GM18858 (cell line): ENCODE data around the gene SEC14L6.
"Not testable (repeated sequence)": the region's sequence is repeated elsewhere in the genome, so short reads cannot be mapped to it uniquely, and the experiment has no call there.

Source experiments
- ATAC-seq: cut with Tn5 transposase; IDR thresholded peaks from one replicate; pipeline ENCODE4 v1.9.1; 2021; ENCODE audit not compliant: unreplicated experiment

SEC14L6 gene

DNA sequence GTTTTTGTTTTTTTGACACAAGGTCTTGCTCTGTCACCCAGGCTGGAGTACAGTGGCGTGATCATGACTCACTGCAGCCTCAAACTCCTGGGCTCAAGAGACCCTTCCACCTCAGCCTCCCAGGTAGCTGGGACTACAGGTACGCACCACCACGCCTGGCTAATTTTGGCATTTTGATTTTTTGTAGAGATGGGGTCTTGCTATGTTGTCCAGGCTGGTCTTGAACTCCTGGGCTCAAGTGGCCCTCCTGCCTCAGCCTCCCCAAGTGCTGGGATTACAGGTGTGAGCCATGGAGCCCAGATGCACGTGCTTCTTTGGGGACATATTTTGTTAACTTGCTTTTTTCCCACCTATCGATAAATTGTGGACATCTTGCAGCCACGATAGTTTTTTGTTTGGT is 20.7 kb upstream of the SEC14L6 start:
- not testable (repeated sequence) for ATAC-seq

- ATAC-seq, result no peak
Observed at GRCh38 chr22:30566125-30566524, 19.6 kb upstream of the SEC14L6 start.

- no peak for ATAC-seq
Observed at GRCh38 chr22:30565341-30565740, 18.8 kb upstream of the SEC14L6 start.

GRCh38 chr22:30564761-30565119 is 18.2 kb upstream of the SEC14L6 start:
- ATAC-seq, result no peak

DNA sequence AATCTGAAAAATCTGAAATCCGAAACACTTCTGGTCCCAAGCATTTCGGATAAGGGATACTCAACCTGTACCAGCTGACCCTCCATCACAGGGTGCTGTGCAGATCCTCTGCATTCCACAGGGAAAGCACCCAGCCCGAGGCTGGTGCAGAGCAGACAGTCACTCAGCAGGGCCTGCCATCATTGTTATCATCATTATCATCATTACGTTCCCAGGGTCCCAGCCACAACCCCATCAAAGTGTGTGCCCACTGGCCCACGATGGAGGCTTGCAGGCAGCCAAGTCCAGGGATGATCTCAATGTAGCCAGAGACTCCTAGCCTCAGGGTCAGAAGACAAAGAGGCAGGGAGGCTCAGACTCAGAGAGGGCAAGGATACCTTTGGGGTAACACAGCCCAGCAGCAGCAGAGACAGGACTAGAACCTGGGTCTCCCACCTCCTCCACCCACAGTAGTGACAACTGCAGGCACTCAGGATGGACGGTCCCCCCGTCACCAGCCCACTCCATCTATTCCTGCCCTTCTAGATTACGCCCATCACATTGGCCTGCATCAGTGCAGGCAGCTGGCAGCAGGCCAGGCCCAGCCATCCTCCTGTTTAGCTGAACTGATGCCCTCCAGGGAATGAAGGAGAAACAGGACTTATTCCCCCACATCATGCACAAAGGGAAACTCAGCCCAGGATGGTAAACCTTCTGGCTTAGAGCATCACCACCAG is 17.7 kb upstream of the SEC14L6 start:
- no peak for ATAC-seq

GRCh38 chr22:30562366-30562765 is 15.8 kb upstream of the SEC14L6 start:
- ATAC-seq, result no peak

DNA sequence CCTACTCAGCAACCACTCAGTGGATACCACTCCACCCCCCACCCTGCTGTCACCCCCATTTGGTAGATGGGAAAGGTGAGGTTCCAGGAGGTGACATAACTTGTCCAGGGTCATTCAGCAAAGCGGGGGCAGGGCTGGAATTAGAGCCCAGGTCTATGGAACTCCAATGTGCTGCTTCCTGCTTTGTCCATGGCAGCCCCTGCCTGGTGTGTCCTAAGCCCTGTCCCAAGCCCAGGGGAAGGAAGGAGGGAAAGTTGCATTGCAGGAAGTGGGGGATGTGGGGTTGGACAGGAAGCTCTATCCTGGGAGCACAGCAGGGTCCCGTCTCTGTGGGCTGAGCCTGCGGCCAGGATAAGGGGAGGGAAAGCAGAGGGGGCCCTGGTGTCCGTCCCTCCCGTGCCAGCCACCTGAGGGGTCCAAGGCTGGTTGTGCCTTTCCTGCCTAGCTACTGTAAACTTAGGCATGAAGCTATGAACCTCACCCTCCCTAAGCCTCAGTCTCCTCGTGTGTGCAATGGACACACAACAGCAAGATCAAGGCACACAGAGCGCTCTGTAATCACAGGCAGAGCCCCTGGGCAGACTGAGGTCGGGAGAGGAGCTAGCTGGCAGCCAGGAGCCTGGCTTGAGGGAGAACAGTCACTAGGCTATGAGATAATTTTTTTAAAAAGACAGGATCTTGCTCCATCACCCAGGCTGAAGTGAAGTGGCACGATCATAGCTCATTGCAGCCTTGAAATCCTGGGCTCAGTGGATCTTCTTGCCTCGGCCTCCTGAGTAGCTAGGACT is 15.1 kb upstream of the SEC14L6 start:
- ATAC-seq, result no peak

- ATAC-seq, result not testable (repeated sequence)
Observed at GRCh38 chr22:30560643-30561202, 14.2 kb upstream of the SEC14L6 start.

DNA sequence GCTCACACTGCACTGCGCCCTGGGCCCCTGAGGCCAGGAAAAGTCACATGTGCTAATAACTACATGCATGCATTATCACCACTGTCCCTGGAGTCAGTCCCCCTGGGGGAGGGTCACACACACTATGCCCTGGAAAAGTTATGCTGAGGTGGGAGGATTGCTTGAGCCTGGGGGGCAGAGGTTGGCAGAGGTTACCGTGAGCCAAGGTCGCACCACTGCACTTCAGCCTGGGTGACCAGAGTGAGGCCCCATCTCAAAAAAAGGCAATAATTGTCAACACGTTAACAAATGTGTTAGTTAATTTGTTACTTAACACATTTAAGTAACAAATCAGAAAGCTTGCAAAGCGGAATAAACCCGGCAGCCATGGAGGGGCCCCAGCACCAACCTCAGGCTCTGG is 13.3 kb upstream of the SEC14L6 start:
- no peak for ATAC-seq

DNA sequence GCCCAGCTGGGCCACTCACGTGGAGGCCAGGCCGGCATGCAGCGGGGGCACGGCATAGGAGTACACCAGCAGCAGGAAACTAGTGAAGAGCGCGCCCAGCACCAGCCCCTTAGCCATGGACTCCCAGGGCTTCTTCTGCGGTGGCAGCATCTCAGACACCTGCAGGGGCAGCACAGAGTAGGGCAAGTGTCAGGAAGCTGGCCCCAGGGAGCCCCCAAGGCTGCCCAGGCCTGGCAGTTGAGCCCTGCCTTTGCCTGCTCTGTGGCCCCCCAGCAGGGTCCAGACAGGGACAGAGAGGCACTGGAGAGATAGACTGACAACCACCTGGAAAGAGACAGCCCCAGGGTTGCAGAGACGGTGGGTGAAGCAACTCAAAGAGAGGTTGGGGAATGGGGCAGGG is 10.7 kb upstream of the SEC14L6 start:
- no peak for ATAC-seq

- no peak for ATAC-seq
Observed at GRCh38 chr22:30556388-30556787, 9.8 kb upstream of the SEC14L6 start.

- no peak for ATAC-seq
Observed at GRCh38 chr22:30555282-30556210, 9.0 kb upstream of the SEC14L6 start.

- no peak for ATAC-seq
Observed at GRCh38 chr22:30553971-30554370, 7.4 kb upstream of the SEC14L6 start.

- ATAC-seq, result no peak
Observed at GRCh38 chr22:30552719-30553118, 6.2 kb upstream of the SEC14L6 start.

DNA sequence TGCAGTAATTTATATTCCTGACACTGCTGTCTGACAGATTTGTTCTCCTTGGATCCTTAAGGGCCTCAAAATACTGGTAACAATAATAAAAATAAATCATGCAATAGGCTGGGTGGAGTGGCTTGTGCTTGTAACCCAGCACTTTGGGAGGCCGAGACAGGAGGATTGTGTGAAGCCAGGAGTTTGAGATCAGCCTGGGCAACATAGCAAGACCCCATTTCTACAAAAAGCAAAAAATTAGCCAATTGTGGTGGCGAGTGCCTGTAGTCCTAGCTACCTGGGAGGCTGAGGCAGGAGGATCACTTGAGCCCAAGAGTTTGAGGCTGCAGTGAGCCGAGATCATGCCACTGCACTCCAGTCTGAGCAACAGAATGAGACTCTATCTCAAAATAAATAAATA is 5.3 kb upstream of the SEC14L6 start:
- not testable (repeated sequence) for ATAC-seq

DNA sequence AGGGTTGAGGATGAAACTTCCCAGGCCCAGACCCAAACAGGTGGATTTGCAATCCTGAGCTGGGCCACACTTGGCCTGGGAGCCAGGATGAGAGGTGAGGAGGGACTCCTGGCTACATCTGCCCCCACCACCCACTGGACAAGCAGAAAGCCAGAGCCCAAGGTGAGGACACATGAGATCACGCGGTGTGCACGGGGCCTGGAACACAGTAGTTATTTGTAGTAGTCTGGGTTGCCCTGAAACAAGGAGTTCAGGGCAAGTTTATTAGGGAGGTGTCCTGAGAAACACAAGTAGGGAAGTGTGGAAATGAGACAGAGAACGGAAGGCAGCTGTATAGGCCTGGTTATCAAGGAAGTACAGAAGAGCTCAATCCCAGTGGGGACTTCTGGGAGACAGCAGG is 647 bp upstream of the SEC14L6 start:
- ATAC-seq, result no peak

GRCh38 chr22:30542811-30543188 is 3.7 kb downstream of the SEC14L6 start:
- no peak for ATAC-seq

GRCh38 chr22:30541961-30542810 is 4.4 kb downstream of the SEC14L6 start:
- no peak for ATAC-seq

DNA sequence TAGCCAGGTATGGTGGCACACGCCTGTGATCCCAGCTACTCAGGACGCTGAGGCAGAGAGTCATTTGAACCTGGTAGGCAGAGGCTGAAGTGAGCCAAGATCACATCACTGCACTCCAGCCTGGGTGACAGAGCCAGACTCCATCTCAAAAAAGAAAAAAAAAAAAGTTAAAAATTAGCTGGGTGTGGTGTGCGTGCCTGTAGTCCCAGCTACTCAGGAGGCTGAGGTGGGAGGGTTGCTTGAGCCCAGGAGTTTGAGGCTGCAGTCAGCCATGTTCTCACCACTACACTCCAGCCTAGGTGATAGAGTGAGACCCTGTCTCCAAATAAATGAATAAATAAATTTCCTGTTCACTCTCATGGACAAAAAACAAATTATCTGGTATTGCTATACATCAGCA is 5.0 kb downstream of the SEC14L6 start:
- not testable (repeated sequence) for ATAC-seq

DNA sequence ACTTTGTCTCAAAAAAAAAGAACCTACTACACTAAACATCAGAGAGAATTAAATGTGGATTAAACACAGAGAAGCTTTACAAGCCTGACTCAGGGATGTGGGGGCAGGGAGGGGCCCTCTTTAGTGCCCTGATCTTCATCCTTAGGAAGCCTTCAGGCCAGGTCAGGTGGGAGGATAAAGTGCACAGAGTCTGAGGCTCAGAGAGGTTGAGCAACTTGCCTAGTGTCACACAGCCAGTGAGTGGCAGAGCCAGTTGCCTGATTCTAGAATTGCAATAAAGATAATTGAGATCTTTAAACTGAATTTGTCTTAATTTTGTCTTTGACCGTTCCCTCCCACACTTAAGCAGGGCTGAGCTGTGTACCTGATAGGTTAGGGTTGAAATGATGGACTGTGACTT is 7.2 kb downstream of the SEC14L6 start:
- no peak for ATAC-seq
